Activated CD8-positive, alpha-beta memory T cell treated with anti-CD3 and anti-CD28 coated beads, Interleukin-2, amount 50 U/mL, for 24 hours (primary cell): ENCODE results near the gene MMRN2.
"Not testable (repeated sequence)": the region's sequence is repeated elsewhere in the genome, so short reads cannot be mapped to it uniquely, and the experiment has no call there.

ENCODE experiments used
- DNase-seq: peaks from one replicate; pipeline ENCODE4 v3.0.0-alpha.2; 2020; ENCODE audit errors: extremely low read depth

MMRN2 gene, protein sequence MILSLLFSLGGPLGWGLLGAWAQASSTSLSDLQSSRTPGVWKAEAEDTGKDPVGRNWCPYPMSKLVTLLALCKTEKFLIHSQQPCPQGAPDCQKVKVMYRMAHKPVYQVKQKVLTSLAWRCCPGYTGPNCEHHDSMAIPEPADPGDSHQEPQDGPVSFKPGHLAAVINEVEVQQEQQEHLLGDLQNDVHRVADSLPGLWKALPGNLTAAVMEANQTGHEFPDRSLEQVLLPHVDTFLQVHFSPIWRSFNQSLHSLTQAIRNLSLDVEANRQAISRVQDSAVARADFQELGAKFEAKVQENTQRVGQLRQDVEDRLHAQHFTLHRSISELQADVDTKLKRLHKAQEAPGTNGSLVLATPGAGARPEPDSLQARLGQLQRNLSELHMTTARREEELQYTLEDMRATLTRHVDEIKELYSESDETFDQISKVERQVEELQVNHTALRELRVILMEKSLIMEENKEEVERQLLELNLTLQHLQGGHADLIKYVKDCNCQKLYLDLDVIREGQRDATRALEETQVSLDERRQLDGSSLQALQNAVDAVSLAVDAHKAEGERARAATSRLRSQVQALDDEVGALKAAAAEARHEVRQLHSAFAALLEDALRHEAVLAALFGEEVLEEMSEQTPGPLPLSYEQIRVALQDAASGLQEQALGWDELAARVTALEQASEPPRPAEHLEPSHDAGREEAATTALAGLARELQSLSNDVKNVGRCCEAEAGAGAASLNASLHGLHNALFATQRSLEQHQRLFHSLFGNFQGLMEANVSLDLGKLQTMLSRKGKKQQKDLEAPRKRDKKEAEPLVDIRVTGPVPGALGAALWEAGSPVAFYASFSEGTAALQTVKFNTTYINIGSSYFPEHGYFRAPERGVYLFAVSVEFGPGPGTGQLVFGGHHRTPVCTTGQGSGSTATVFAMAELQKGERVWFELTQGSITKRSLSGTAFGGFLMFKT

DNA sequence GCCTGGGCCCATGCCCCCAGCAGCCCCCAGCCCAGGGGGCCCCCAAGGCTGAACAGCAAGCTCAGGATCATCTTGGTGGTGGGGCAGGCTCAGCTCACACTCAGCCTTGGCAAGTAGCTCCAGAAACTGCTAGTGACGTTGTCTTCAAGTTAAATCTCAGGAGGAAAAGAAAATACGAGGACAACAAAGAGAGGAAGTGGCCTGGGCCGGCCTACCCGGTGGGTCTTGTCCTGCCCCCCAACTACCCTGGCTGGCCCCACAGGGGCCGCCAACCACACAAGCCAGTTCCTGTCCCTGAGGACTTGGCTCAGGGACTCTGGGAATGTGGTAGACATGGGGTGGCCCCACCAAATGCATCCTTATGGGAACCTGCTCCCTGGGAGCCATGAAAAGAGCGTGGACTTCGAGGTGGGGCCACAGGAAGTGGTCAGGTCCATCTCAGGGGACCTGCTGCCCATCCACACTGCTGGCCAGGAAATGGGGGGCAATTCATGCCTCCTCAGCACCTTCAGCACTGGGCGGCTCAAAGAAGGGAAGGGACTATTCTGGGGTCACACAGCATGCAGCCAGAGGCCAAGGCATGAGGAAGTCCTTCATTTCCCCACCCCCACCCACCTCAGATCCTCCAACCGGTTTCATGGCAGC is at the start of gene MMRN2:
Gene MMRN2, minus strand, starts transcription at position 145 of the 645 bp plus-strand sequence. Its CDS starts 74 bp downstream, at position 71.
- DNase-seq: no peak

DNA sequence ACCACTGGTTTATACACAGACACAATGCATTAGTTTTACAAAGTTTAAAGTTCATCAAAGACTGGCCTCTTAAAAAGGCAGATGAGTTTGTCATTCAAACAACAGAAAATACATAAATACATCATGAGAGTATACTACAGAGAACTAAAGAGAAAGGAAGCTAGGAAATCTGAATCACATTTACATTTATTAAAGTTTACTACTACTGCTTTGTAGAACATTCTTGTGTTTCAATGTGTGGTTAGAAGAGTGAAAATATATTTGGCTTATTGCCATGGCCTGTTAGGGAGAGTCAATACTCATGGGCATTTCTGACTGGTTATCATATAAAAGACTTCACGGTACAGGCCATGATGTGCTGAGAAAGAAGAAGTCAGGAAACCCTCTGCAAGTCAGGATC is 49.7 kb upstream of the MMRN2 start:
- not testable (repeated sequence) for DNase-seq

DNA sequence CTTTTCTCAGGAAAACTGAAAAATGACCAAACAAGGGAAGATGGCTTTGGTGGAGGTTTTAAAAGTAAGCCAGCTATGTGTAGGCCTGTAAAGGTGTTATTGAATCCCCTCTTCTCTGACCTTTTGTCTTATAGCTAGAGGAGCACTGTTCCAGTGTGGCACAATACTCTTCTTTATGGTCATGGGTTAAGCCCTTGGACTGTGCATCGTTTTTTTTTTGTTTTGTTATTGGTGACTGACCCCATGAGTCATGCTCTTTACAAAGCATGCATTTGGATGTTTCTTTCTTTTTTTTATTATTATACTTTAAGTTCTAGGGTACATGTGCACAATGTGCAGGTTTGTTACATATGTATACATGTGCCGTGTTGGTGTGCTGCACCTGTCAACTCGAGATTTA is 43.1 kb upstream of the MMRN2 start:
- DNase-seq: no peak

DNA sequence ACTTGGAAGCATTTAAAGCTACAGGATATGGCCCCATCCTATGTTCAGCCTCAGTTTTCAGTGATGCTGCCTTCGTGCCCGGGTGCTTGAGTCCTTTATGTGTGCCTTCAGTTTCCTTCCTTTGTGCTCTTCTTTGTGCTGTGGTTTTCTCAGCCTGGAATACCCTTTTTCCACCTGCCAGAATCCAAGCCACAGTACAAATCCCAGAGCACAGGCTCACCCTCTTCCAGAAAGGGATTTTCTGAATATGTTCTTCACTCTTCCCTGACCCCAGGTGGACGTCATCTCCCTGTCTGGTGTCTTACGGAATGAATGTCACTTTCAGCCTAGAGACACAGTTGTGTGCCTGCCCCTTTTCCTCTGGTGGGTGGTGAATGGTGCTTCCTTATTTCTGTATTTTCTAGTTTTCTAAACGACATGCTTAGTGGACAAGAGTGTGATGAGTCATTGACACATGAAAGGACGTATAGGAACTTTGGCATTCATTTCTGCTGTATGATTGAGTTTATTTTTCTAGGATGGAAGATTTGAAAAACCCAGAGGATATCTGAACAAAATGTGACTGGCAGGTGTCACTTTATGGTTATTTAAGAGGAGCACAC is 42.5 kb upstream of the MMRN2 start:
- DNase-seq: not testable (repeated sequence)

DNA sequence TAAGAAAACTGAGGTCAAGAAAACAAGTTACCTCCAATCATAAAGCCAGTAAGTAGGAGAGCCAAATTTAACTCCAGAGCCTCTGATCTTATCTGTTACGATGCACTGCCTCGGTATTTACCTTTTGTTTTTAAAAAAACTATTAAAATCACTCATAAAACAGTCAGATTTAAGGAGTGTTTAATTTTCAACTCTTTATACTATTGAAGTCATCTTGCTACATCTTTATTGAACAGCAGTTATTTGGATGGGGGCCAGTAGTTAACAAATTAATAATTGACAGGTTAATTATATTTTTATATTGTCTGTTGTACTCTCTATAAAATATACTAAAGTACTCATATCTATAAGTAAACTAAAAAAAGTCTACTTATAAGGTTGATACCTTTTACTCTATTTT is 35.5 kb upstream of the MMRN2 start:
- DNase-seq: no peak

DNA sequence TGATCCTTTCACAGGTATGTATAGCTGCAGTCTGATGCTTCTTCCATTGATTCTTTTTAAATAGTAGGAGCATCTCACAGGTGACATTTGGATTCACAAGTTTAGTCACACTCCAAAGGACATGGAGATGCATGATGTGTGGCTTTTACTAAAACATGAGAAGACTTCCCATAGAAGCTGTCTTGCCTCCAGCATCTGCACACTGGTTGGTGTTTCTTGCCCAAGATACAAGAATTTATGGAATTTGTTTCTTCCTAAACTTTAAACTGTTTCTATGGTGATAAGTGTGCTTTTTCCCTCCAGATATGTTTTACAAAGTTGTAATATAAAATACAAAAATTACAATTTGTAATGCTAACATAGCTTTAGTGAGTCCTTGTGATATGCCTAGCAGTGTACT is 35.0 kb upstream of the MMRN2 start:
- no peak for DNase-seq

DNA sequence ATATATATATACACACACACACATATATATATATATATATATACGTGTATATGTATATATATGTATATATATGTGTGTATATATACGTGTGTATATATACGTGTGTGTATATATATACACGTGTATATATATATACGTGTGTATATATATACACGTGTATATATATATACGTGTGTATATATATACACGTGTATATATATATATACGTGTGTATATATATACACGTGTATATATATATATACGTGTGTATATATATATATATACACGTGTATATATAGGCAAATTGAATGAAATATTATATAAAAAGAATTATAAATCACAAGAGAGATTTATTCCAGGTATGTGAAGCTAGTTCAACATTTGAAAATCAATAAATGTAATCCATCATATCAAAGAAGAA is 33.9 kb upstream of the MMRN2 start:
- DNase-seq: not testable (repeated sequence)

DNA sequence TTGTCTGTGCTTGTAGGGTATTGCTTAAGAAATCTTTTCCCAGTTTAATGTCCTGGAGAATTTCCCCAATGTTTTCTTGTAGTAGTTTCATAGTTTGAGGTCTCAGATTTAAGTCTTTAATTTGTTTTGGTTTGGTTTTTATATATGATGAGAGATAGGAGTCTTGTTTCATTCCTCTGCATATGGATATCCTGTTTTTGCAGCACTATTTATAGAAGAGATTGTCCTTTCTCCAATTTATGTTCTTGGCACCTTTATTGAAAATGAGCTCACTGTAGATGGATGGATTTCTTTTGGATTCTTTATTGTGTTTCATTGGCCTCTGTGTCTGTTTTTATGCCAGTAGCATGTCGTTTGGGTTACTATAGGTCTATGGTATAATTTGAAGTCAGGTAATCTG is 31.1 kb upstream of the MMRN2 start:
- no peak for DNase-seq

DNA sequence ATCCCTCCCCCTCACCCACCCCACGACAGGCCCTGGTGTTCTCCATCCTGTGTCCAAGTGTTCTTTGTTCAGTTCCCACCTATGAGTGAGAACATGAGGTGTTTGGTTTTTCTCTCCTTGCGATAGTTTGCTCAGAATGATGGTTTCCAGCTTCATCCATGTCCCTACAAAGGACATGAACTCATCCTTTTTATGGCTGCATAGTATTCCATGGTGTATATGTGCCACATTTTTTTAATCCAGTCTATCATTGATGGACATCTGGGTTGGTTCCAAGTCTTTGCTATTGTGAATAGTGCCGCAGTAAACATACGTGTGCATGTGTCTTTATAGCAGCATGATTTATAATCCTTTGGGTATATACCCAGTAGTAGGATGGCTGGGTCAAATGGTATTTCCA is 27.1 kb upstream of the MMRN2 start:
- not testable (repeated sequence) for DNase-seq

DNA sequence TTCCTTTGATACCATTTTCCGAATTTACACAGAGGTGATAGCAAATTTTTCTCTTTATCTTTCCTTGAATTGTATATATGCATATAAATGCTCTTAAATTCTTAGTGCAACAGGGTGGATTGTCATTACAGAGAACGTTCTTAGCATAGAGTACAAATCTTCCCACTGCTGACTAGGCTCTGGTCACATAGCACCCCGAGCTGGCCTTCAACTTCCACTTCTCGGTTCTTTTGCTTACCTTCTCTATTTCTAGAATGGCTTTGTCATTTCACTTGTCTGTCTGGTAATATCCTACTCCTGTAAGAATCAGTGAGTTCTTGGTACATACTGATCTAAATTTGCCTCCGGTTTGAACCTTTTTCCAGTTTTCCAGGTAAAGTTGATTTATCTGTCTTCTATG is 24.3 kb upstream of the MMRN2 start:
- no peak for DNase-seq

DNA sequence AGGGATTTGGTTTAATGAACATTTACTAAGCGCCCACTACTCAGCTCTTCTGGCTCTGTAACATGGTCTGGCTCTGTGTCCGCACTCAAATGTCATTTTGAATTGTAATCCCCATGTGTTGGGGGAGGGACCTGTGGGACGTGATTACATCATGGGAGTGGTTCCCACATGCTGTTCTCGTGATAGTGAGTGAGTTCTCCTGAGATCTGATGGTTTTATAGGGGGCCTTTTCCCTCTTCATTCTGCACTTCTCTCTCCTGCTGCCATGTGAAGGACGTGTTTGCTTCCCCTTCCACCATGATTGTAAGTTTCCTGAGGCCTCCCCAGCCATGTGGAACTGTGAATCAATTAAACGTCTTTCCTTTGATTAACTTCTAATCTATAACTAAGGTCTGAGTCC is 23.6 kb upstream of the MMRN2 start:
- not testable (repeated sequence) for DNase-seq

DNA sequence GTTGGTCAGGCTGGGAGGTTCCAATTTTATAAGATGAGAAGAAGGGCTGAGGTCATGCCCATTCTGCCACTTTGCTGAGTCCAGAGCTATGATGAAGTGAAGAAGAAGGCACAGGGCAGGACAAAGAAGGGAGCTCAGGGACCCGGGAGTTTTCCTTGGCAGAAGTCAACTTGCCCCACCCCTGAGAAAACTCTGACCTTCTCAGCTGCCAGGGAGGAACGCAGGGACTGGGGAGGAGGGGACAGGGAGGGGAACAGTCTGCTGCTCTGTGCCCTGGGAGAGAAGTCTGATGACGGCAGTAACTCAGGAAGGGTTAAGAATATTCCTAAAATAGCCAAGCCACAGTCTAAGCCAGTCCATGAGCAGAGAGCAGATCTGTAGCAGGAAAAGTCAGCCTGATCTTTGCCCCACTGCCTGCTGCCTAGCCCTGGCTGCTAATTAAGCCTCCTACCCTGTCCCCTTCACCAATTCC is 22.6 kb upstream of the MMRN2 start:
- no peak for DNase-seq

DNA sequence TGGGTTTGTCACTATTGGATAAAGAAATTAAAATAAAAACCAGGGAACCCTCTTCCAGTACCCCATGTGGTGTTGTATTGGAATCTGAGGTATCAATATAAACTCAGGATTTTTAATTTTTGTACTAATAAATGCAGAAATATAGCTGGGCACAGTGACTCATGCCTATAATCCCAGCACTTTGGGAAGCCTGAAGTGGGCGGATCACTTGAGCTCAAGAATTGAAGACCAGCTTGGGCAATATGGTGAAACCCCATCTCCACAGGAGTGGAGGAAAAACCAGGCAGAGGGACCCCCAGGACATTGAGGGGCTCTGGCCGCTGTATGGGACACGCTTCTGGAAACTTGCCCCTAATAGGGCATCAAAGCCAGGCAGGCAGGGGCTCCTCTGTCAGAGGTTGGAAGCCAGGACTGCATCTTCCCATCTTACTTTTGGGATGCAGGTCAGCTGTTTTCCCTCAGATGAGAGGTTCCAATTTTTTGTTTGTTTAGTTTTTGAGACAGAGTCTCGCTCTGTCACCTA is 21.9 kb upstream of the MMRN2 start:
- DNase-seq: no peak

DNA sequence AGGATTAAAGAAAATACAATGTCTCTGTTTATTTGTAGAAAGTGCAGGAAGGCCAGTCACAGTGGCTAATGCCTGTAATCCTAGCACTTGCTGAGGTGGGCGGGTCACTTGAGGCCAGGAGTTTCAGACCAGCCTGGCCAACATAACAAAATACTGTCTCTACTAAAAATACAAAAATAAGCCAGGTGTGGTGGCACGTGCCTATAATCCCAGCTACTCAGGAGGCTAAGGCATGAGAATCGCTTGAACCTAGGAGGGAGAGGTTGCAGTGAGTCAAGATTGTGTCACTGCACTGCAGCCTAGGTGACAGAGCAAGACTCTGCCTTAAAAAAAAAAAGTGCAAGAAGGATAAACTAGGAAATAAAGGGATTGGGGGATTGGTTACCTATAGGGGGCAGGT is 21.0 kb upstream of the MMRN2 start:
- not testable (repeated sequence) for DNase-seq

DNA sequence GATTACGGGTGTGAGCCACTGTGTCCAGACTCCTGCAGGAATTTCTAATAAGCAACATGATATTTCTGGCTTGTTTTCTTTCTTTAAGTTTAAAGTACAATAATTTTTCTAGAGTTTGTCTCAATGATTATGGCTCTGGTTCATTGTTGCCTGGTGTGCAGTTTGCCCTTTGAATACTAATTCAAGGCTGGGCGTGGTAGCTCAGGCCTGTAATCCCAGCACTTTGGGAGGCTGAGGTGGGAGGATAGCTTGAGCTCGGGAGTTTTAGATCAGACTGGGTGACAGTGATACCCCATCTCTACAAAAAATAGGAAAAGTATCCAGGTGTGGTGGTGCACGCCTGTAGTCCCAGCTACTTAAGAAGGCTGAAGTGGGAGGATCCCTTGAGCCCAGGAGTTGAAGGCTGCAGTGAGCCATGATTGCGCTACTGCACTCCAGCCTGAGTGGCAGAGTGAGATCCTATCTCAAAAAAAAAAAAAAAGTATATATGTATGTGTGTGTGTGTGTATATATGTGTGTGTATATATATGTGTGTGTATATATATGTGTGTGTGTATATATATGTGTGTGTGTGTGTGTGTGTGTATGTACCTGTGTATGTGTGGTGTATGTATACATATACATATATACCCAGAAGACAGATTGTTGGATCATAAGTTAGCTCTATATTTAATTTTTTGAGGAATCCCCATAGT is 19.1 kb upstream of the MMRN2 start:
- DNase-seq: no peak

DNA sequence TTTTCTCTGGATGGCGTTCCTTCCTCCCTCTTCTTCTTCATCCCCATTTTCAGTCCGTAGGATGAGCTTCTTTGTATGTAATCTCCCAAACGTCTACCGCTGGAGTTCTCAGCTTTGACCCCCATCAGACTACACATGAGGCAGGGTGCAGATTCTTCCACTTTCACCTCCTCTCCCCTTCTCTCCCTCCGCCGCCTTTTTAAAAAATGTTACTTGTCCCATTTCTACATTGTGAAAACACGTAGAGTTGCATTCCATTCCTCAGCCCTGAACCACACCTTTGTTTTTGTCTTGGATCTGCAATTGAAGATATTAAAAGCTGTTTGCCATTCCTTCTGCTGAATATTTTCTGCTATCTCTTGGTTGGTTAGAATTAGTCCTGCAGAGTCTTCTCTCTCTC is 17.1 kb upstream of the MMRN2 start:
- DNase-seq: no peak

DNA sequence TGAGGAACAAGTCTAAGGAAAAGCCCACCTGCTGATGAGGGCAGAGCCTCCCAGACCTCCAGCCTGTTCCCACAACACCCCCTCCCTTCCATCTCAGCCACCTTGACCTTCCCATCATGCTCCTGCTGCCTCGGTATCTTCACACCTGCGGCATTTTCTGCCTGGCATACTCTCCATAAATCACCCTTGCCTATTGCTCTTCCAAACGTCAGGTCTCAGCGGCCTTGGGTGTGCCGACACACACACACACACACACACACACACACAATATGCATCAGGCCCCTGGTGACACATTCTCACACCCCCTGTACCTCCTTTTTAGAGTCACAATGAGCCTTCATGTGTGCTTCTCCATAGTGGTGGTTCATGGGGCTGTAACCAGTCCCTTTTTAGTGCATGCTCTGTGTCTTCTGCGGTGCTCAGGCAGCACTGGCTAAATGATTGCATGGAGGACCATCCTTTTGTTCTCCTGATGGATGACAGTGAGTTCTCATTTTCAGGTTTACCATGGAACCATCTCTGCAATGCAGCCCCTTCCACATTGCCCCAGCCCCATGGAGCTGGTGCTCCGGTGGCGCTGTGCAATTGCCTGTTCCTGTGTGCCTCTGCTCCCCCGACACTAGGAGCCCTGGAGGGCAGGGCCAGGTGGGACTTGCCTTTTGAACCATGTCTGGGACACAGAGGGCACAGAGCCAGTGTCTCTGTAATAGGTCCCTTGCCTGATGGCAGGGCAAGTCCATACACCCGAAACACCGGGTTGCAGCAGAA is 15.4 kb upstream of the MMRN2 start:
- DNase-seq: no peak

DNA sequence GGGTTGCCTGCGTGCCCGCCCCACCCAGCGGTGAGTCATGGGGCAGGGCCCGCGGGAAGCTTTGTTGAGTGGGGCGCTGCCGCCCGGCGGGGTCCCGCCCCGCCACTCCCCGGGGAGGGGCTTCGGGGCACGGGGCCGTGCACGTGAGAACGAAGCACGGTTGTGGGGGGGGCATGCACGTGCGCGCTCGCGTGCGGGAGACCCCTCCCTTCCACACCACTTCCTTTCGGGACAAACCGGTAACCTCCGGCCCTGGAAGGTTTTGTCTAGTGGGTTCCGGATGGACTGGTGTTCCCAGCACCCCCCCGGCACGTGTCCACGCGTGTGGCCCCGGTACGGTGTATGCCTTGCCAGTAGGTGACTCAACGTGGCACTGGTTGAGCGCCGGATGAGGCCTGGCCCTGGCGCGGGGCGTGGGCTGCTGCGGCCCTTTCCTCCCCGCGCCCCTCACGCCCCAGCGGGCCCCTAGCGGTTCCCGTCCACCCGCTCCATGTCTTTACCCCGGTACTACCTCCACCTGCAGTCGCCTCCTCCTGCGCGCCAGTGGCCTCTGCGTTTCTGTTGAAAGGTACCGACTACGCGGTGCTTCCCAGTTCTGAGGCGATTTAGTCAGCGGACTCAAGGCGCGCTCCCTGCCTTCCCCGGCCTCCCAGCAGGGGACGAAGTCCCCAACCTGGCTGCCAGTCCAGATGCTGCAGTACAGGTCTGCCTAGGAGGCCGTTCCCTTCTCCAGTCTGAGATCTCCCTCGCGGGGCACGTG is 14.0 kb upstream of the MMRN2 start:
- DNase-seq: peak; percentile 56

DNA sequence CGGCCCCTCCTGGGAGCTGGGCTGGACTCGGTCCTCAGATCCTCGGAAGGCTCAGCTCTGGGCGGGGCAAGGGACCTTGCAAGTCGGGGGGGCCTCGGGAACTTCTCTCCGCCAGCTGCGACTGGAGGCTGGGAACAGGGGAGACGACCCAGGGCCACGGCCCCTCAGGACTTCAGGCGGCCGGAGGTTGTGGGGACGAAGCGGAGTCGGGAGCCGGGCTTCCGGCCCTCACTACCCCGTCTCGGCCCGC is 13.5 kb upstream of the MMRN2 start:
- no peak for DNase-seq
